MCF 10A (cell line): ENCODE measurements around the gene SCUBE2. TPM values are rescaled to one million over a fixed set of nuclear protein-coding genes. Genes with fewer than 3 reads are reported as not detected.

Experiments
- BruUV-seq: library from RNA; stranded (reverse); fragments of 400-500 nt; replicated peaks from 2 replicates; lab custom pipeline; 2021; lab: Mats Ljungman, UMichigan
- CTCF ChIA-PET: fragments of 300-600 bp; sonication (Branson Sonifier 250); formaldehyde crosslinking; extraction: SDS; loops from one replicate; lab custom pipeline; 2021; ENCODE audit warnings: antibody characterized with exemption, inconsistent platforms; lab: Yijun Ruan, JAX
- POLR2A ChIA-PET: fragments of 300-600, 350-650 bp; sonication (Branson Sonifier 250); formaldehyde crosslinking; extraction: SDS; loops from one replicate; lab custom pipeline; 2020; ENCODE audit warnings: antibody characterized with exemption, inconsistent platforms; lab: Yijun Ruan, JAX
- DNase-seq: peaks from one replicate; pipeline ENCODE4 v3.0.0-alpha.2; 2018; ENCODE audit not compliant: unreplicated experiment
- H3K27ac Mint-ChIP-seq: one replicate; pipeline ENCODE4 v1.8.0; 2022; ENCODE audit warnings: mild to moderate bottlenecking, low read depth, mixed read lengths; ENCODE audit not compliant: unreplicated experiment
- H3K27me3 Mint-ChIP-seq: one replicate; pipeline ENCODE4 v1.8.0; 2022; ENCODE audit warnings: mixed read lengths; ENCODE audit not compliant: insufficient read depth, unreplicated experiment
- H3K36me3 Mint-ChIP-seq: one replicate; pipeline ENCODE4 v1.8.0; 2022; ENCODE audit warnings: mild to moderate bottlenecking, moderate library complexity, mixed read lengths; ENCODE audit not compliant: insufficient read depth, unreplicated experiment
- H3K4me1 Mint-ChIP-seq: one replicate; pipeline ENCODE4 v1.8.0; 2022; ENCODE audit warnings: mixed read lengths; ENCODE audit not compliant: insufficient read depth, unreplicated experiment
- H3K4me3 Mint-ChIP-seq: one replicate; pipeline ENCODE4 v1.8.0; 2022; ENCODE audit warnings: mild to moderate bottlenecking, moderate library complexity, mixed read lengths; ENCODE audit not compliant: unreplicated experiment
- H3K9me3 Mint-ChIP-seq: one replicate; pipeline ENCODE4 v1.8.0; 2022; ENCODE audit warnings: mixed read lengths; ENCODE audit not compliant: unreplicated experiment
- CTCF ChIP-seq: fragments of 200-600 bp; IDR thresholded peaks from one replicate; pipeline ENCODE4 v1.8.0; 2022; ENCODE audit warnings: antibody characterized with exemption, mild to moderate bottlenecking; ENCODE audit not compliant: unreplicated experiment
- intact Hi-C: fragments of 100-400 bp; cut with micrococcal nuclease; formaldehyde crosslinking; loops from 2 replicates; pipeline ENCODE4 v1.14.1; 2022
- total RNA-seq: library from RNA; stranded (reverse); gene quantifications from 2 replicates; pipeline ENCODE4 v1.2.3, GENCODE V29; 2022

SCUBE2 gene
- total RNA-seq, 1 experiment from 2014 or later, result 0.93 TPM

GRCh38 chr11:9008011-9008550 is 83.3 kb downstream of the SCUBE2 start:
- CTCF ChIA-PET, result interaction anchor here (0.6 to 3.8 kb wide), 2 partner anchors 8 to 773 kb away, joined by 3 to 39 read pairs; no protein-coding TSS in a partner anchor
- intact Hi-C loops, result no loop called here
- no TSS peak for BruUV-seq
- Mint-ChIP-seq H3K9me3 (peaks cover 3% of the 10 kb centered on the region), H3K4me1 (peaks cover 4% of the 10 kb centered on the region), H3K4me3 (no peak overlapping the region), H3K27me3 (peaks cover 14% of the 10 kb centered on the region), H3K36me3 (no peaks in the 10 kb centered on the region), H3K27ac (no peak overlapping the region)
- TF ChIP-seq CTCF, result no peak
- POLR2A ChIA-PET, result no interaction called here
- no peak for DNase-seq

GRCh38 chr11:9005087-9005486 is 86.3 kb downstream of the SCUBE2 start:
- DNase-seq, result no peak
- Mint-ChIP-seq H3K27me3 (peaks cover 14% of the 10 kb centered on the region), H3K9me3 (no peaks in the 10 kb centered on the region), H3K36me3 (no peaks in the 10 kb centered on the region), H3K27ac (no peak overlapping the region), H3K4me3 (peak overlapping the region; percentile 17), H3K4me1 (peaks cover 13% of the 10 kb centered on the region)
- no peak for TF ChIP-seq CTCF
- CTCF ChIA-PET, result interaction anchor here (0.7 to 3.8 kb wide), 2 partner anchors 8 to 11 kb away, joined by 3 to 39 read pairs; no protein-coding TSS in a partner anchor
- no TSS peak for BruUV-seq
- intact Hi-C loops, result no loop called here
- POLR2A ChIA-PET, result no interaction called here

- BruUV-seq, result no TSS peak
- H3K27me3 Mint-ChIP-seq, result peaks cover 14% of the 10 kb centered on the region
- intact Hi-C loops, result no loop called here
- no peaks in the 10 kb centered on the region for H3K36me3 Mint-ChIP-seq
- DNase-seq, result no peak
- no peaks in the 10 kb centered on the region for H3K9me3 Mint-ChIP-seq
- POLR2A ChIA-PET, result no interaction called here
- H3K4me3 Mint-ChIP-seq, result peak overlapping the region; percentile 17
- peaks cover 13% of the 10 kb centered on the region for H3K4me1 Mint-ChIP-seq
- H3K27ac Mint-ChIP-seq, result no peak overlapping the region
- no peak for TF ChIP-seq CTCF
- CTCF ChIA-PET, result no interaction called here
Measured at GRCh38 chr11:9004183-9004926, 87.0 kb downstream of the SCUBE2 start.

DNA sequence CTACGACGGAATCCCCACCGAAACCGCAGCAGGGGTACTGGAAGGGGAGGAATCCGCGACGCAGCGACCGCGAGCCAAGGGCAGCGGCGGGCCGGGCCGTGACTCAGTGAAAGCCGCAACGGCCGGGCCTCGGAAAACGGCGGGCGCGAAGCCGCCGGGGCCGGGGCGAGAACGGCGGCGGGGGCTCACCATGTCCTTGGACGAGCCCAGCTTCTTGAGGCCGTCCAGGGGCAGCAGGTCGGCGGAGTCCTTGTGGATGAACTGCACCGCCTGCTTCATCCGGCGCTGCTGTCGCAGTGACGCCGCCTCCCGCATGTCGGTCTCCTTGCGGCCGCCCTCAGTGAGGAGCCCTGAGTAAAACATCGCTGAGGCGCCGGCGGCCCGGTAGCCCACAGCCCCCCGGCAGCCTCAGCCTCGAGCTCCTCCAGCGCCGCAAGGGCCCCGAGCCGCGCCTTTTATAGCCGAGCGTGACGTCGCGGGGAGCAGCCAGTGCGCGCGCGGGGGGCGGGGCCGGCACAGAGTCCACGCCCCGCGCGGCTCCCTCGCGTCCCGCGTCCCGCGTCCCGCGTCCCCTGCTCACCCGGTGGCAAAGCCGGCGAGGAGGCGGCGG is 87.7 kb downstream of the SCUBE2 start, which contains the start of gene NRIP3:
TSS of gene NRIP3 (minus strand) at position 429 of the 610 bp plus-strand sequence. CDS start at position 363, 66 bp downstream.
- peaks cover 13% of the 10 kb centered on the region for H3K4me1 Mint-ChIP-seq
- no peaks in the 10 kb centered on the region for H3K36me3 Mint-ChIP-seq
- CTCF ChIA-PET, result interaction anchor here (2.1 kb wide), 1 partner anchor 134 kb away, joined by 6 read pairs; no protein-coding TSS in a partner anchor
- H3K9me3 Mint-ChIP-seq, result no peaks in the 10 kb centered on the region
- peak within 1 kb of the TSS; percentile 64 for H3K4me3 Mint-ChIP-seq
- intact Hi-C loops, result no loop called here
- no peak within 1 kb of the TSS for H3K27ac Mint-ChIP-seq
- no peak for TF ChIP-seq CTCF
- H3K27me3 Mint-ChIP-seq, result peaks cover 14% of the 10 kb centered on the region
- no TSS peak for BruUV-seq
- POLR2A ChIA-PET, result no interaction called here
- DNase-seq, result peak; percentile 35
